CD4-positive, alpha-beta T cell treated with Interleukin-2 at 100 ng/mL for 4 hours (primary cell): ENCODE measurements around the gene BDNF.
"Not testable (repeated sequence)": the region's sequence is repeated elsewhere in the genome, so short reads cannot be mapped to it uniquely, and the experiment has no call there.

Experiments used
- DNase-seq: peaks from one replicate; pipeline ENCODE4 v3.0.0-alpha.2; 2020; ENCODE audit warnings: low spot score

The BDNF gene

DNA sequence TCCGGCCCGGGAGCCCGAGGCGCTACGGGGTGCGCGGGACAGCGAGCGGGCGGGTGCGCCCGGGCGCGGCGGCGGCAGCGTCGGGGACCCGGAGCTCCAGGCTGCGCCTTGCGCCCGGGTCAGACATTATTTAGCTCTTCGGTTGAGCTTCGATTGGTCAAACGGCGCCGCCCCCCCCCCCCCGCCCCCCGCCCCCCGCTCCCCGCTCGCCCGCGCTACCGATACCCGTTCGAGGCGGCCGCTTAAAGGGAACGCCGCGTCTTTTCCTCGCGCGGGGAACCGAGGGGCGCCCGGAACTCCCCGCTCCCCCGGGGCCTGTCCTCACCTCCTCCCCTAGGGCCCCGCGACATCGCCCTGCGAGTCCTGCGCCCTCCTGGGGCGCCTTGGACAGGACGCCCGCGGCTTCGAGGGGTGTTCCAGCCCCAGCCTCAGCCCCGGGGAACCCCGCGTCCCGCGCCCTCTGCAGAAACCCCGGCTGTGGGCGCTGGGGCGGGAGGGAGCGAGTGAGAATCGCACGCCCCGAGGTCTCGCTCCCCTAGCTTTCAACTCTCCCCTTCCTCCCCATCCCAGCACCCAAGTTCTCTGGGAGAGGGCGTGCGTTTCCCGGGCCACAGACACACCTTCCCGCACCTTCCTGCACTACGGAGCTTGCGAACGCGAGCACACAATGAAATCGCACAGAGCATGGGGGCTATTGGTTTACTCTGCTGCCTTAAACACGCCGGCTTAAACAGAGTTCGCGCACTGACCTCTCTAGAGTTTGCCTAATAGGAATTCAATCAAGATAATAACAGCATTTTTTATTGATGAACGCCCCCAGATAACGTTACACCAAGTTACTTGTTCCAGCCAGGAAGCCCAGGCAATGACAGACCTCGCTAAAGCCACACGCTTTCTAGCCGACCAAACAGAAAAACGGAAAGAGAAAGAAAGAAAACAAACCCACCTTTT is at the start of gene BDNF:
TSS of gene BDNF (minus strand) at position 105 of the 951 bp plus-strand sequence. CDS start 41,891 bp downstream, outside the sequence.
- no peak for DNase-seq

DNA sequence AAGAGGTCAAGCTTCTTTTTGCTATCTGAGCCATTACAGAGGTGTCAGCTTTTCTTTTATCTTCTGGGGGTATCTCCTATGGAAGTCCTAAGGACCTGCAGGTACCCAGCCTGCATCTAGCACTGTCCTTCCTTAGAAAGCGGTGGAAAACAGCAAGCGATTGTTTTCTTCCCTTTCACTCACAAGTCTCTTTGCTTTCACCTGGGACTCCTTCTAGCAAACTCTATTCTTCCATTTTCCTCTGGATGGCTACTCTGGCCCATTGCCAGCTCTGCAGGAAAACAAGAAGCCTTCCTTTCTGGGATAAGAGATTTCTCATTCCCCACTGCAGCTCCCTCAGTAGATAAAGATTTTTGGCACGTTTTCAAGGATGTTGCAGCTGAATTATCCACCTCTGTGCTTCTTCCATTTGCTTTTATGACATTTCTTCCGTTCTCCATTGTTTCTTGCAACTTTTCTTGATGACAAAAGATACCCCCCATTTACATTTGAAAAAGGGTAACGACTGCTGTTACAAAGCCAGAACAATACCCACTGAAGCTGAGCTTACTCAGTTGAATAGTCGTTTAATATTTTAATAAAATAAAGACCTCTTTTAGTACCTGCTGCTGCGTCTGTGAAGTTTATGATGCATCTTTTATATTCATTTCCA is 40.2 kb upstream of the BDNF start:
- no peak for DNase-seq

DNA sequence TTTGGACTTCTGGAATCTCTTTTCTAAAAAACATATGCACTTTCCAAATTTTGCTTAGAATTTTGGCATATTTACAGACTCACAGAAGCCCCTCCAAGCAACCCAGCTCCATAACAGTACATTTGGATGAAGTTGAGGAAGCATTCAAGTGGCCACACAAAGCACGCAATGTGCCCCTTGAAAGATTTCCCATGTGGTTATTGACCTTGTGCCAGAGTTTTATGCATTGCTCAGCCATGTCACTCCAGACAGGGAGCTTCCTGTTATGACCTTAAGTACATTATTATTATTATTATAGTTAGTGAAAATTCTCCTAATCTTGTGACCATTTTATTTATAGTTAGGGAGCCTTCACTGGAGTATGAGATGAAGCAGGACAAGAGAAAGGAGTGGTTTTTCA is 35.0 kb upstream of the BDNF start:
- DNase-seq = no peak

DNA sequence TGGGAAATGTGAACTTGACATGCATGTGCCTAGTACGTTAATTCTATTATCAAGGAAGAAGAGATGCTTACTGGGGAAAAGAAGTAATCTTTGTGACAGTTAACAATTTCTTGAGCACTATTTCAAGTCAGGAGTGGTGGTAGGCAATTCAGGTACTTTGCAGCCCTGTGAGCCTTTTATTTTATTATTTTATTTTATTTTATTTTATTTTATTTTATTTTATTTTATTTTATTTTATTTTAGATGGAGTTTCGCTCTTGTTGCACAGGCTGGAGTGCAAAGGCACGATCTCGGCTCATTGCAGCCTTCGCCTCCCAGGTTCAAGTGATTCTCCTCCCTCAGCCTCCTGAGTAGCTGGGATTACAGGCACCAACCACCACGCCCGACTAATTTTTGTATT is 31.5 kb upstream of the BDNF start:
- not testable (repeated sequence) for DNase-seq

DNA sequence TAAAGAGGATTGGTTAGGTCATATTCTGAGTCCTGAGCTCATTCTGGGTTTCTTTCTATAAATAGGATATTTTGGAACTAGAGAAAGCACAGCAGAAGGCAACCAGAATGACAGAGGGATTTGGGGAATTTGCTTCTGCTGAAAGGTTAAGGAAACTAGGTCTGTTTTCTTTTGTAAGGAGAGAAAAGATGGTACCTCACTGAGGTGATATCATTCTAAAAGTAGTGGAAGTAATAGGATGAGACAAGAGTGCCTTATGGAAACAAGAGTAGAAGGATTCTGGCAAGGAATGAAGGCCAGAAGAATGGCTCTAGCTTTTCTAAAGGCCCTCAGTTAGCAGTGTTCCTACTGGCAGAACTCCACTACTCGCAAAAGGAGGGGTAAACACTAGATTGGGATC is 26.7 kb upstream of the BDNF start:
- no peak for DNase-seq

DNA sequence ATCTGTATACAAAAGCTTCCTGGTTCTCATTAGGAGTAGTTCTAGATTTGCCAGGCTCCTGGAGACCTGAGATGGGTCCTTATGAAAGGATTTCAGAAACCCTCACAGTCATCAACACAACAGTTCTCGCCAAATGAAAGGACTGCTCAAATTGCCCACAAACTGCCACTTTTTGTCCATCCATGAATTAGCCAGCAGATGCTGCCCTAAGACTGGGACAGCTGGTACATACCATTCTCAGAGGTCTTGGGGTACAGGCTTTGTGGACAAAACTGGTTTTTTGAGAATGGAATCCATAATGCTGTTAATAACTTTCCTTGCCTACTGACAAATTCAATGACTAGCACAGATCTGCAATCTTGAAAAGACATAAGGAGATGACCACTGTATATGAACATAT is 23.4 kb upstream of the BDNF start:
- no peak for DNase-seq

DNA sequence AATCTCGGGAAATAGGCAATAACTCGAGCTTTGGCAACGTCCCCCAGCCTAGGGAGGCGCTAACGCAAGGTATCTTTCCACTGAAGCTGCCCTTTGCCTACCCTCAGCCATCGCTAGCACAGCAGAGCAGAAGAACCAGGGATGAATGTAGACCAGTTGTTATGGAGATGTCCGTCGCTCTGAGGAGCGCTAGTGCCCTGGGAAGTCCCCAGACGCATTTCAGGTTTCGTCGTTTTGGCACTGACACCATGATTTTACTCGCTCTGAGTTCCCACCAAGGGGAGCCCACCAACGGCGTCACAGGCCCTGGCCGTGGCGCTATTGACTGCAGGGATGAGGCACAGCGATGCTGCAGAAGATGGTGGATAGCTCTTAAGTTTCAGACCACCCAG is 22.7 kb upstream of the BDNF start:
- DNase-seq = no peak

DNA sequence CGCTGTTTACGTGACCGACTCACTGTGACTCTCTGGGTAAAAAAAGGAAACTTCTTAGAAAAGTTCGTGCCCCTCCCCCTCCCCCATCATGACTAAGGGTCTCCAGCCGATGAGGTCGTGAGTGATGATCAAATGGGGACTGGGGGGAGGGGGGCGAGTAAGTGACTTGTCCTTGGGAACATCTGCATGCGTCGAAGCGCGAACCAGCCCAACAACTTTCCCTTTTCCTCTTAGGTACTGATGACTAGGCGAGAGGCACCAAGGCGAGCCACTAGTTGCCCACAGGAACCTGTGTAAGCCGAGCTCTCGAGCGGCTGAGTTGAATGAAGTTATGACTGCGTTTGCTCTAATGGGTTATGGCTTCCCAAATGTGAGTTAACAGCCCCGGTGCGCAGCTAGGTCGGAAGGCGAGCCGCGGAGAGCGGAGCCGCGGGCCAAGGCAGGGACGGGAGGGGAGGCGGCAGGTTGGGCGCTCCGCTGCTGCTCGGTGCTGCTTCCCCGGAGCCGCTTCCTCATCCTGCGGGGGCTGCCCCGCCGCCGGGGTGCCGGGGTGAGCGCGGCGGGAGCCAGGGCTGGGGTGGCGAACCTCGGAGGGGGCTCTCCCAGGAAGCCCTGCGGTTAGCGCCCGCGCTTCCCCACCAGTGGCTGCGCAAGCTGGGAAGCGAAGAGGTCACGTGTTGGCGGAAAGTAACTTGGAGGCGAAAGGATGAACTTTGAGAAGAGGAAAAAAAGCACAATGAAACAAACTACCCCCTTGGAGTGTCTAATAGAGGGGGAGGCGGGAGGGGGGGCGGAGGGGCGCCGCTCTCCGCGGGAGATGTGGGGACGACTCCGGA is 22.1 kb upstream of the BDNF start:
- DNase-seq = no peak

DNA sequence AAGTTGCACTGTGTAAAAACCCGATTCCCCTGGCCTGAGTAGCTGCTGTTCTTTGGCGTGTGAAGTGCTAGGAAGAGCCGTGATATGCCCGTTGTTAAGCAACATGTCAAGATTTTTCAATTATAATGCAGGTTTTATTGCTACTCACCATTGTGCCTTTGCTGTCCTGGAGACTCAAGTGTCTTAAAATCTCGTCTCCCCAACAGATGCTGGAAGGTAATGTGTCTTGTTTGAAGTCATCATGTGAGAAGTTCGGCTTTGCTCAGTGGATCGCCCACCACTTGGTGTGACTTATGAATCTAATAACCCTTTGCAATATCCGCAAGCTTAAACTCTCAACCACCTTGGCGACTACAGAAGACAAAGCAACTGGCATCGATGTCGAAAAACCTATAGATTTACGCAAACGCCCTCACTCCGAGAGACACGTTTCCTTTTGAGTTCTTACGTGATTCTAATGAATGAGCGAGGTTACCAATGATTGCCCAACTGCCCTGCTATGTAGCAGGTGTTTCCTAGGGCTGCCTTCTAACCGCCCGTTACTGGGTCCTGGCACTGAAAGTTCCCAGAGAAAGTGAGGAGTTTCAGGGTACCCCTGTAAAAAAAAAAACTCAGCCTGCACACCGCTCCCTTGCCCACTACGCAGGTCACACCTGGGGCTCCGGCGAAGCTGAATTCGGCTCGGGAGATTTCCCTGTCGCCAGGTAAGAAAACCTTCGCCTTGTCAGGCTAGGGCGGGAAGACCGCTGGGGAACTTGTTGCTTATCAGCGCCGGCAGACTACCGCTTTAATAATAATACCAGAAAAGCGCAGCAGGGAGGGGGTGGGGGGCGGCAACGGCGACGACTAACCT is 21.2 kb upstream of the BDNF start:
- DNase-seq = no peak

DNA sequence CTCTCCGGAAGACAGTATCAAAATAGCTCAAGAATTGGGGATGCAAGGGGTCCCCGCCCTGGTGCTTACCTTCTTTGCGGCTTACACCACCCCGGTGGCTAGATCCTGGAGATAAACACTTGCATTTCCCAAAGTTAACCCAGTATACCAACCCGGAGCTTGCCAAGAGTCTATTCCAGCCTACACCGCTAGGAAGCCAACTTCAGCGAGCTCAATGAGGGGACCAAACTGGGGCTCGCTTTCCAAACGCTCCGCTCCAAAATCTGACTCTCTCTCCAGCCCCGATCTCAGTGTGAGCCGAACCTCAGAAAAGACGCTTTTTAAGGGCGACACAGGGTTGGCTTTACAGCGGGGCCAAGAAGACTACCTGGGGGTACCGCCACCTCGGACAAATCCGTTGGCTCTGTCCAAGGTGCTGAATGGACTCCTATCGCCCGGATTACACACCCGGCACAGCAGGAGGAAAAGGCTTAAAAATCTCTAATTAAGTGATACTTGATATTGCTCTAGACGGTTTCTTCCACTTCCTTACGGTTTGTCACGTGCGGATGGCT is 20.1 kb upstream of the BDNF start:
- no peak for DNase-seq

DNA sequence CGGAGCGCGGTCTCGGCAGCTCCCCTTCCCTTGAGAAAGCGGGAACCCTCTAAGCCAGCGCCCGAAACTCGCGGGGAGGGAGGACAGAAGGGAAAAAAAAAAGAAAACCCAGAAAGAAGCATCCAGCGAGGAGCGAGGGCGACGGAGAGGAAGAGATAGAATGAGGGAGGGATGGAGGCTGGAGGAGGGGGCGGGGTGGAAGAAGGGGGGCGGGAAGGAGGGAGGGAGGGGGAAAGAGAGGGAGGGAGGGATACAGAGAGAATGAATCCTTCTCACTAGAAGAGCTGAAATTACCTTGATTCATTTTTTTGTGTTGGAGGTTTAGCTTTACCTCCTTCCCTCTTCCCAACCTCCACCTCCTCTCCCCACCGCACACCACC is 19.3 kb upstream of the BDNF start:
- no peak for DNase-seq

DNA sequence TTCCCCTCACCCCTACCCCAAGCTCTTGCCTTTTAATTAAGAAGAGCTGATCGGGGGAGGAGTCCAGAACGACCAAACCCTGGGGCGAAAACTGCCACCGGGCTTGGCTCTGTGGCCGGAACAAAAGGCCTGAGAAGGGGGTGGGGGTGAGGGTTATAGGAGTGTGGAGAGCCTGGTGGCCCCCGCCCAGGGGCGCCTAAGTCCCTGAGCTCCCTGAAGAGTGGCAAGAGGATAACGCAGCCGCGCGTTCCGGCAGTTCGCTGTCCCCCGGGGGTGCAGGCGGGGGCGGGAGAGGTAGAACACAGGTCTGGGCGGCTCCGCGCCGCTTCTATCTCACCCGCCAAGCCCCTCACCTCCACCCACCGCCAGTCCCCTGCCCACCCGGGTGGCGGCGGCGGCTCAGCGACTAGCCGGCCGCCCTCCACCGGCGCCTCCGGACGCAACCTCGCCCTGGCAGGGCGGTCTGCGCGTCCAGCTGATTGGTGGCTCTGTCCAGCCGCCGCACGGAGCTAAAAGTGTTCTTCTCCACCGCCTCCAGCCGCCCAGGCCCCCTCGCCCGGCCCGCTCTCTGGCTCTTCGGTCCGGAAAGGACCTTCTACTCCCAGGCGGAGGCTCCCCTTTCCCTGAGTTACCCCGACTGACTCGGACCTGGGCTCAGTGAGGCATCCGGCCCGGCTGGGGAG is 18.7 kb upstream of the BDNF start:
- no peak for DNase-seq

DNA sequence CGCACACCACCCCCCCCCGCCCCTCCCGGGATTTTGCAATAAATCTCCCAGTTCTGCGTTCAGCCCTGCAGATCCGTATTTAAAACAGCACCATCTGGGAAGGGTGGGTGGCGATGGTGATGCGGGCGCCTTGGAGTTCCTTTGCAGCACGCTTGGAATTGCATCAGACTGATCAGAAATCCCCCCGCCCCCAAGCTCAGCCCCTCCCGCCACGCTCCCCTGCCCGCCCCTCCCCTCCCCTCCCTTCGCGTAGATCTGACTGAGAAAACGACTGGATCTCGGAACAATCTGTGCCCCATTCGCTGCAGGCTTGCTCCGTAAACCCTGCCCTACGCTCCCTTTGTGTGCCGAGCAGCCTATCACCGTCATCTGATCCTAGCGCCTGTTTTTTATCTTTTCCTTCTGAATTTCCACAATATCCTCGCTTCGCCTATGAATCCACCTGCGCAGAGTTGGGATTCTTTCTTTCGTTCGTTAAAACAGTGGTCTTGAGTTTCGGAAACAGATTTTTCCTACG is 18.1 kb upstream of the BDNF start:
- no peak for DNase-seq

DNA sequence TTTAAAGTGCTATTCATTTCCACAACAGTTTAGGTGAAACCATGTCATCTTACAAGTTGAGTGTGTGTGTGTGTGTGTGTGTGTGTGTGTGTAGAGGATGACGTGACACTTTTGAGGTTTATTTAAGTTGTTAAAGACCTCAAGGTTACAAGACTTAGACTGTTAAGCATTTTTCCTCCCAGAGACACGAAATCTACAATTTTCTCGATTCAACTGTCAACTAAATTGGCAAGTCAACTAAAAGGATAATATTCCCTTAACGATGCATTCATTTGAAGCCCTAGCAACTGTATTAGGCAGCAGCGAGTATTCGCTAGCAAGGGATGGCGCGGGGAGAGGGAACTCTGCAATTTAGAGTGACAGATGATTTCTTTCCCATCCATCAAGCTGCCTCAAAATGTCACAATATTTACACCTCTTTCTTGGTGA is 17.6 kb upstream of the BDNF start:
- no peak for DNase-seq

DNA sequence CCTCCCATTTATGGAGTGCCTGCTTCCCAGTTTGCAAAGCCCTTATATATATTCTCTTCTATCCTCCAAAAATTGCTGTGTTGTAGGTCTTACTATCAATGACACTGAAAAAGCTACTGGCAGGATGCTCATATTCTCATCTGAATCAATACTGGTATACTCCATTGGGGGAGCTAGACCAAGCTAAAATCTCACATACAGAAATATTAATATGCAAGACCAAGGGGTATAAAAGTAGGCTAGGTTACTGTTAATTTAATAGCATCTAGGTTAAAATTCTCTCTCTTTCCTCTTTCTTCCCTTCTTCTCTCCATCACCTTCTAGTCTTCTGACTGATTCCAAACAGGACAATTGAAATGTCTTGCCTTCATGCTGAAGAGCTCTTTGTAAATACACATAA is 17.1 kb upstream of the BDNF start:
- no peak for DNase-seq

DNA sequence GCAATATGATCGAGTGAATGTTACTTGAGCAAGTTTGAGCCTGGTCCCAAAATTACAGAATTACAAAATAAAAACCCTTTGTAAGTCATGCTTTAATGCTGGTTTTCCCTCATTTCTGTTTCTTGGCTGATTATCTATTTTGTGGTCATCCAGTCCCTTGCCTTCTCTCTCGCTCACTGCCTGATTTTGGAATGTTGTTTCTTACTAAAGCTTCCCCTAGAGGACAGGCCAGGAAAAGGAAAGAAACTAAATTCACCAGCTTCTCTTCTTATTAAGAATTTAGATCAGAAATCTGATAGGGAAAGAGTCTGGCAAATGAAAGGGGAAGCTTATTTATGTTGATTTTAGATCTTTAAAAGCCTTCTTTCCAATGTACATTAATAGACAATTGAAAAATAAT is 16.6 kb upstream of the BDNF start:
- no peak for DNase-seq

DNA sequence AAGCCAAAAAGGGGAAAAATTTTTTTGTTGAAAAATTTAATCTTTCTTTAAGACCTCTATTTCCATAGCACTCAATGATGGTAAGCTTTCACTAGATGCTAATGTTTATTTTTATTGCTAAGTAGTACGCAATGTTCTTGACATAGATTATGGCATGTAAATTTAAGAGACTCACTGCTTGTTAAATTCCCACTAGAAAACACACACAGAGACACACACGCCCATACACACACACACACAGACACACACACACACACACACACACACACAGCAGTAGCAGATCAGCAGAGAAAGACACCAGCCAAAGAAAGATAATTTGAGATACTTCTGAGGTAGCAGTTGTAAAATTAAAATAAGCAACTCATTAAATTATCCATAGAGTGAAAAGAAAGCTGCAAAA is 16.0 kb upstream of the BDNF start:
- DNase-seq = no peak

DNA sequence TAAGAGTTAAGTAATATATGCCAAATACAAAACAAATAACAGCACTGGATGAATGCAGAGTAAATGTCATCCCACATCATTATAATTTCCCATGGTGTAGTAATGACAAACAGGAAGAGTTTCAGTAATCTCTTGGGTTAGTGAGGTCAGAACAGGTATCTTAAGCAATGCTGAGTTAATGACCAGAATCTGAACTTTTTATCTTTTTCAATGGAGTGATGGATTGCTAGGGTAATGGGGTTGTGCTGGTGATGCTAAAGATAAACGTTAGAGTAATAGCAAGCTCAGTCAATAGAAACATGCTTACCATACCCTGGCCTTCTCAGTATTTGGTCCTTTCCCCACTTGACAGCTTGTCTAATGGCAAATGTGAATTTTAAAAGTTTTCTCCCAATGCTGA is 11.5 kb upstream of the BDNF start:
- no peak for DNase-seq

DNA sequence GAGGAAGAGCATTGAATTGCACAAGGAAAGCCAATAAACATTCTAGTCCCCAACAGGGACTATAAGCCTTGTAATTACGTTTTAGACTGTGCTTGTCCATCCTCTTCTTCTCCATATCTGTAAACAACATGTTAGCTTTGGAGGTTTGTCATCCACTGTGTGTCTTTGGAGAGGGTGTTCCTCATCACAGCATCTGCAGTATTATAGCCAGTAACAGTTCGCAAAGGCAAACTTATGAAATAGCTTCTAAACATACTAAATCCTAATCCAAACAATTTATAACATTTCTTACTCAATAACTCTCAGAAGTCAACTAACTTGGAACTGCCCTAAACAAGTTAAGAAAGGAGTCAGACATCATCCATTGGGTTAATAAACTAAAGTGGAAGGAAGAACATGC is 10.3 kb upstream of the BDNF start:
- no peak for DNase-seq

DNA sequence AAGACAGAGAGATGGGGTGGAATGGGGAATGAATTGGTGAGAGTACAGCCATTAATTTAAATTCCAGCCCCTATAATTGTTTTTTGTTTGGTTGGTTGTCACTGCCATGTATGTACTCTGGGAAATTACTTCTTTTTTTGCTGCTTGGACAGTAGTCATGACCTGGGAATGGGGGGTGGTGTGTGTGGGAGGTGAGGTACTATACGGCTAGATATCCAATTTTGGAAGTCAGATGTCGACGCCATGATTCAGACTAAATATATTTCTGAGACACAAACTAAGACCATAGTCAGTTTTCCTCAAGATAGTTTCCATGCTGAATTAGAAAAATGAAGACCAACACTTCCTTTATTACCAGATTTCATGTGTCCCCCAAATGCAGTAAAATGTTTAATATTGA is 7.4 kb upstream of the BDNF start:
- DNase-seq = no peak
